KOPT-K1 (cell line): Measurements from ENCODE around the gene YPEL1.

ENCODE experiments used
- H3K27ac ChIP-seq: fragments of 200-600 bp; sonication (generic); 2 replicates; pipeline ENCODE4 v1.5.1; 2016; ENCODE audit warnings: antibody characterized with exemption, mild to moderate bottlenecking, low read depth, low read length; ENCODE audit not compliant: poor library complexity, severe bottlenecking
- H3K36me3 ChIP-seq: fragments of 200-600 bp; sonication (generic); 2 replicates; pipeline ENCODE4 v1.5.1; 2017; ENCODE audit warnings: antibody characterized with exemption, mild to moderate bottlenecking, low read length, moderate library complexity; ENCODE audit not compliant: insufficient read depth
- H3K9me3 ChIP-seq: fragments of 200-600 bp; sonication (generic); 2 replicates; pipeline ENCODE4 v1.5.1; 2017; ENCODE audit warnings: antibody characterized with exemption, low read length, mild to moderate bottlenecking; ENCODE audit not compliant: insufficient read depth, poor library complexity, severe bottlenecking

The YPEL1 gene, protein sequence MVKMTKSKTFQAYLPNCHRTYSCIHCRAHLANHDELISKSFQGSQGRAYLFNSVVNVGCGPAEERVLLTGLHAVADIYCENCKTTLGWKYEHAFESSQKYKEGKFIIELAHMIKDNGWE

DNA sequence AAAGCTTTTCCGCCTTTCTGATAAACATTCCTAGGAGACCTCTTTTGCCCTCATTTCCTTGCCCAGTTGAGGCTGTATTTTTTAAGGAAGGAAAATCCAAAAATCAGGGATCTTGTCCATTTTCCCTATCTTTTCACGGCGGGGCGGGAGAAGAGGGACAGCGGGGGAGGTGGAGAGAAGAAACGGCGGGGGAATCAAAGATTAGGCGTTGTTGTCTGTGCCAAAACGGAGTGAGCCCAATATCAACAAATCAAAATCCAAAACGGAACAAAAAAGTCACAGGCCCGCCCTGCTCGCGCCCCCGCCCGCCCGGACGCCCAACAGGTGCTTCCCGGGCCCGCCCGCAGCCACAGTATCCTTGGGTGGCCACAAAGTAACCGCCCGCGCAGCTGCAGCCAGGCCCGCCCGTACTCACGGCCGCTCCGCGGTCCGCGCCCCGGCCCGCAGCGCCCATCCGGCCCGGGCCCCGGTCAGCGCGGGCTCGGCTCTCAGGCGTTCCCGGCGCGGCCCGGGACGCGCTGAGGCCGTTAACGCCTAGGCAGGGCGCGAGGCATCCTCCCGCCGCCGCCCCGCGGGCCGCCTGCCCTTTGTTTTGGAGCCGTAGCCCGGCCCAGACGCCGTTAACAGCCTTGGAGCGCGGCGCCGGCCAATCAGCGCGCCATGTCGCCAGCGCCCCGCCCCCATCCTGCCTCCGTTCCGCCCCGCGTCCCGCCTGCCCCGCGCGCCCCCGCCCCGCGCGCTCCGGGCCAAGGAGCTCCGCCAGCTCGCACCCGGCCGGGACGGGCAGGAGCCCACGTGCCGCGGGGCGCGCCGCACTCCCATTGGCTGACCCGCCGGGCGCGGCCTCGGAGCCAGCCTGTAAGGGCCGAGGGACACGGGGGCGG is at the start of gene YPEL1:
YPEL1 (minus strand) TSS at position 595 of the 884 bp plus-strand sequence. CDS start 25,050 bp downstream, outside the sequence.
- Histone ChIP-seq H3K9me3 (no peaks in the 10 kb centered on the region), H3K27ac (peak within 1 kb of the TSS; percentile 76), H3K36me3 (no peaks in the 10 kb centered on the region)

DNA sequence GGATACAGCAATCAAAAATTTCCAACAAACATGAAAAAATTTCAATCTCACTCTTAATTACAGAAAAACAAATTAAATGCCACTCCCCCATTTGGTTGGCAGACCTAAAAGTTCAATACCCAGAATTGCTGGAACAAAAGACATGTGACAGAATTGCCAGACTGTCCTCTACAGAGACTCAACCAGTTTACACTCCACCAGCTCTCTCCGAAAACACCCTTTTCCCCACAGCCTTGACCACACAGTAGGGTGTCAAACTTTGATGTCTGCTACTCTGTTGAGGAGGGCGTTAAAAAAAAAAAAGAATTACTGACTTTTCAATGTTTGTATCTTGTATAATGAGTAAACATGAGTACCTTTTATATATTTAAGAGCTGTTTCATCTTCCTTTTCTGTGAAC is 44.7 kb upstream of the YPEL1 start:
- no peaks in the 10 kb centered on the region for H3K9me3 ChIP-seq

DNA sequence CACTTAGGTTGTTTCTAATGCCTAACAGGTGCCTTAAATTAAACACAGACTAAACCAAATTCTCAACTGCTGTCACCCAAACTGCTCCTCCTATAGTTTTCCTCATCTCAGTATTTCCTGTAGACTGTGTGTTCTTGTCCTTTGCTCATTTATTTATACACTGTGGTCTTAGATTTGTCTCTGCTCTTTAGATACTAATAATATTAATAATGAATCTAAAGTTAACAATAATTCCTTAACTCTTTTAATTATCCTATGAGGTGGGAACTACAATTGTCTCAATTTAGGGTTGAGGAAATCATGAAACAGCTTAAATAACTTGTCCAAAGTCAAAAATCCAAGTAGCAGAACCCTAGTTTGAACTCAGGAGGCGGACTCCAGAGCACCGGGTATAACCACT is 43.9 kb upstream of the YPEL1 start:
- no peaks in the 10 kb centered on the region for H3K9me3 ChIP-seq
- H3K36me3 ChIP-seq, result peaks cover 71% of the 10 kb centered on the region
- no peak overlapping the region for H3K27ac ChIP-seq

More for the DNA sequence above, 44.7 kb upstream of the YPEL1 start:
- Histone ChIP-seq H3K27ac (no peak overlapping the region), H3K36me3 (peaks cover 75% of the 10 kb centered on the region)

DNA sequence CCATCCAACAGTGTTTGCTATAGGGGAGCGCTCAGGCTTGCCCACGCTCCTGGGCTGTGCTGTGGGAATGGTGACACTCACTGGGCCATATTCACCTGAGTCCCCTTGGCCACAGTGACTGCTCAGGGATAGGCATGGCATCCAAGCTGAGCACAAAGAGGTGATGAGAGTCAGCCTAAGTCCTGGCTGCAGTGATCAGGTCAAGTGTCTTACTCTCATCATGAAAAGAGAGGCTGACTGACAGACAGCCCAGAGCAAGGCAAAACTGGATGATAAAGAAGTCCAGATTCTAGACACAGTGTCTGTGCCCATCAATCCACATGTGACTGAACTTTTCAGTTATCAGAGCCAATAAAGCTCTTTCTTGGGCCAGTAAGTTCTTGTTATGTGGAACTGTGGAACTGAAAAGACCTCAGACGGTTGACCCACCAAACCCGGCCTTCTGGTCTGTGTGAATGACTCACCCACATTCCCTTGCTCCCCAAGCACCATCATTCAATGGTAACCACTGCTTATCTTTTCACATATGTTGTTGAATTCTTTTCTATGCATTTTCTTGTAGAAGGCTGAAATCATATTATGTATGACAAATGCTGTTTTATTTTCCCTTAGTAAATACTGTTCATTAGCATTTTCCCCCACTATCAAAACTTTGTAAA is 43.2 kb upstream of the YPEL1 start:
- Histone ChIP-seq H3K9me3 (no peaks in the 10 kb centered on the region), H3K27ac (no peak overlapping the region), H3K36me3 (peaks cover 69% of the 10 kb centered on the region)

DNA sequence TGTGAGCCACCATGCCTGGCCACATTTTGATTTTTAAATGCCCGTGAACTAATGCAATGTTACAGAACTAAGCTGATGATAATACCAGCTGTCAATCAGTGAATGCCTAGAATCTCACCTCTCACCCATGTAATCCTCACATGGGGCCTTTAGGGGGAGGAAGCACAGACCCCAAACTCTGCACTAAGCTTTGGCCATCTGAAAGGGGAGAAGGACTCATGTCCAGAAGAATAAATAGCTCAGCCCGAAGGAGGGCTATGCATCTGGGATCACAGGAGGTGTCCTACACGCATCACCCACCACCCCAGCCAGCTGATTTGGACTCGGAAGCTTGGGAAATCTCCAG is 36.0 kb upstream of the YPEL1 start:
- peaks cover 76% of the 10 kb centered on the region for H3K36me3 ChIP-seq

DNA sequence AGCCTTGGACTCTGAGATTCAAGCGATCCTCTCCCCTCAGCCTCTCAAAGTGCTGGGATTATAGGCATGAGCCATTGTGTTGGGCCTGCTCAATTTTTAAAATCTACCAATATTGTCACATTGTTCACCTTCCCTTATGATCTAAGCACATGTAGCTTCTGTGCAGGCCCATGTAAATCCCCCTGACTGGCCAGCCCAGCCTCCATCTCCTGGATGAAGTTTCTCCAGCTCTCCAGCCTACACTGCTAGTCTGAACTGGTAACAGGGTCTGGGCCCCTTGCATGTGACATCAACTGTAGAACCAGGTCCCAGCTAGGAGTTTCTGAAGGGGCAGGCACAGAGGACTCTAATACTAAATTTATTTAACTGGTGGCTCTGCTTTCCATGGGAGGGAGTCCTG is 32.8 kb upstream of the YPEL1 start:
- H3K36me3 ChIP-seq, result peaks cover 93% of the 10 kb centered on the region

More for the DNA sequence above, 36.0 kb upstream of the YPEL1 start:
- no peaks in the 10 kb centered on the region for H3K9me3 ChIP-seq
- no peak overlapping the region for H3K27ac ChIP-seq

DNA sequence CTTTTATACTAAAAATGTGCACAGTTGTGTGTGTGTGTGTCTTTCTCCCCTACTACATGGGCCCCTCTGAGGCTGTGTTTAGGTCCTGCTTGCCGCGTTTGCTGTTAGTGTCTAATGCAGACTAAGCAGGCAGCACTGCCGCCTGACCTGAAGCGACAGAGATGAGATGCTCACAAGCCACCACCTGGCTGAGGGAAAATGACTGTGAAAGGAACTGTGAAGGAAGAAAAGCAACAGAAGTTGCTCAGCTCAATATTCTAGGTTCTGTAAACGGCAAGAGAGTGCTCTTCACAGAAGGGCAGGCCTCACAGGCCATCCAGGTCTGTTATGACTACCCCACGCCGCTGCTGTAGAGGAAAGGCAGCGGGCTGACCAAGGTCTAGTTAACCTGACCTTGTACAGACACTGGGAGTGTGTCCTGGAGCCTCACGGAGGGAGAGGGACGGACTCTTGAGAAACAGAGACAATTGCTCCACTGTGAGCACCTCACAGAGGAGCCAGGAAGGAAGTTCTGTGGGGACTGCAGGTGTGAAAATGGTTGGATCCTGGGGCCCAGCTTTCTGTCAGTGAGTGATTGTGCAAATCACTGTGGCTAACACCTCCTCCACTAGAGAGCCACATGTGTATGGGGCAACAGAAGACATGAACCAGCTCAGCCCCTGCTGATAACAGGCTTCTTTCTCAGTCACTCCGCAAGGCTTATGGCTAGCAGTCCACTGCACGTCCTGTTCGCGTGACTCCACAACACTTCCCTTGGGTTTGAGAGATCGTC is 31.3 kb upstream of the YPEL1 start:
- Histone ChIP-seq H3K27ac (peak overlapping the region; percentile 93), H3K36me3 (peaks cover 93% of the 10 kb centered on the region), H3K9me3 (no peaks in the 10 kb centered on the region)

More for the DNA sequence above, 32.8 kb upstream of the YPEL1 start:
- Histone ChIP-seq H3K27ac (peak overlapping the region; percentile 93), H3K9me3 (no peaks in the 10 kb centered on the region)

DNA sequence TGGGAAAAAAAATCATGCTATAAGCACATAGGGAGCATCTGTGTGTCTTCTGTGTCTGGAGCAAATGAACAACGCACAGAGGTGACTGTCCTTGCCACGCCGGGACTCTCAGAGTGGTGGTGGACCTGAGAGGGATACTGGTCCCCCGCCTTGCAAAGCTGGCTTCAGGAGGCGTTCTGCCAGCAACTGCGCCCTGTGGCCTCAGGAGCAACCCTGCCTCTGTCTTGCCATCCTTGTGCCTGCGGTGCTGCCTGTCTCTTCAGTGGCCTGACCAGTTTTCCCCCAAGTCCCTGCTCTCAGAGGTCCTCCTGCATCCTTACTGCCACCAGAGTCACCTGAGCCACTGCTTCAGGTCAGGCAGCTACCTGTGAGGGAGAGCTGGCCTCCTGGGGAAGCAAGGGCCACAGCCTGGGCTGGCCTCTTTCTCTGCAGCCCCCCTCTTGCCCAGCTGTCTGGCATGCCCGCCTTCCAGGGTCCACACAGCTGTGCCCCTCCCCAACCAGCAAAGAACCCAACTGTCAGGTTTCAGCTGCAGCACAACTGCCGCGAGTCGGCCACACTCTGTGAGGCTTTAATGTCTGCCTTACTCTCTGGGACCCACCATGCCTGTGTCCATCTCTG is 30.4 kb upstream of the YPEL1 start:
- Histone ChIP-seq H3K9me3 (no peaks in the 10 kb centered on the region), H3K27ac (peak overlapping the region; percentile 93), H3K36me3 (peaks cover 93% of the 10 kb centered on the region)

DNA sequence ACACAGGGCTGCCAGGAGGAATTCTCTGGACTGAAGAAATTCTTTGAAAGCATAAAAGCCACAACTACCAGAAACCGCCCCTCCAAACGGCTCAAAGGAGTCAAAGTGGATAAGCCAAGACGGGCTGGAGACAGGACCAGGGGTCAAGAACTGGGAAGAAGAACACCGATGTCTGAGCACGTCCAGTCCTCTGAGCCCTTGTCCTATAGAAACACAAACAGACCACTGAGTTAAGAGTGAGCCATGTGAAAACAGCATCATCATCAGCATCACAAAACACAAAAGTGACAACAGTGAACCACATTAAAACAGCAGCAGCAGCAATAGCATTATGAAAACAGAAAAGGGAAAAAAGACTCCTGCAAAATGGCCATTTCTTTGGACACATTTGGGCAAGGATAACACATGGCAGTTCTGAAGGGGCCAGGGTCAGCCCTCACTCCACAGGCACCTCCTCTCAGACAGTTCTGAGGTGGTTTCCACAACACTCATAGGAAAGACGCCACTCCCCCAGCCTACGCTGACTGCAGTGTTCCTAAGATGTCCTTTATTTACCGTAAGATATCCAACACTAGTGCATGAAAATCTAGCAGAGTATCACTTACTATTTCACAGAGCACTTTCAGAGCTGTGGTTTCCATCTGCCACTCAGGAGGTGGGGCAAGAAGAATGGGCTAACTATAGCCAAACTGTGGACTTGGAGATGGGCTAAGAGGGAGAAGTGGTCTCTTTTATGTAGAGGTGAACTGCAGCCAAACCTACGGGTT is 28.6 kb upstream of the YPEL1 start:
- no peaks in the 10 kb centered on the region for H3K9me3 ChIP-seq
- H3K27ac ChIP-seq, result peak overlapping the region; percentile 93
- peaks cover 91% of the 10 kb centered on the region for H3K36me3 ChIP-seq

DNA sequence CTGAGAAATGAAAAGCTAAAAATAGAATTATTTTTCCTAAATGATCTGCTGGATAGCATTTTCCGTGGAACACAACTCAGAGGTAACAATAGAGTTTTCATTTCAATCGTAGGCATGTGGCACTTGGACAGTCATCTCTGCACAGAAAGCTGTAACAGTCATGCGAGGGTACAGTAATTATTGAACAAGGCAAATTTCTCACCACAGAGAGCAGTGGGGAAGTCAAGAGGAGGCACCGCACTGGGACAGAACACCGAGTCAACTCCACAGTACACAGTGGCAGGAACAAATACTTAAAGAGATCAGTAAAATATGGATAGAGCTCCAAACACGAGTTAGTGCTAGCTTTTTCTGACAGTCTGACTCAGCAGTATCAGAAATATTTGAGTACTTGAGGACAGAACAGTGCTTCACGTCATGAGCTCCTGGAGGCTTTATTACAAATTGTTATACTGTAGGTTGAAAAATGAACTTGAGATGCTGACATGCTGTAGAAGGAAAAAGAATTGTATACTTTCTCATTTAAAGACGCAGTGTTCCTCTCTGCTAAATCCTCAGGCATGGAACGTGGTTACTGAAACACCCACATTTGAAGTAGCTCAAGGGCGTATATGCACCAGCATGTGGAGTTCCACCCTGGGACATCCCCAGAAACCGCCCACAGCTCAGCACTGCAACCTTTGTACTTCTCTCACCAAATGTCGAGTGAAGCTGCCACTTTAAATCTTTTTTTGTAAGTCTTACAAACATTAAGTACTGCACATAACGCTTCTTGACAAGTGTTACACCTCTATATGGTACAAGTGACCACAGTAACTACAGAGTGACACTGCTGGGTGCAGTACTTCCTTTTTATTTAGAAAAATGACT is 27.4 kb upstream of the YPEL1 start:
- peaks cover 91% of the 10 kb centered on the region for H3K36me3 ChIP-seq
- H3K9me3 ChIP-seq, result no peaks in the 10 kb centered on the region
- peak overlapping the region; percentile 93 for H3K27ac ChIP-seq

DNA sequence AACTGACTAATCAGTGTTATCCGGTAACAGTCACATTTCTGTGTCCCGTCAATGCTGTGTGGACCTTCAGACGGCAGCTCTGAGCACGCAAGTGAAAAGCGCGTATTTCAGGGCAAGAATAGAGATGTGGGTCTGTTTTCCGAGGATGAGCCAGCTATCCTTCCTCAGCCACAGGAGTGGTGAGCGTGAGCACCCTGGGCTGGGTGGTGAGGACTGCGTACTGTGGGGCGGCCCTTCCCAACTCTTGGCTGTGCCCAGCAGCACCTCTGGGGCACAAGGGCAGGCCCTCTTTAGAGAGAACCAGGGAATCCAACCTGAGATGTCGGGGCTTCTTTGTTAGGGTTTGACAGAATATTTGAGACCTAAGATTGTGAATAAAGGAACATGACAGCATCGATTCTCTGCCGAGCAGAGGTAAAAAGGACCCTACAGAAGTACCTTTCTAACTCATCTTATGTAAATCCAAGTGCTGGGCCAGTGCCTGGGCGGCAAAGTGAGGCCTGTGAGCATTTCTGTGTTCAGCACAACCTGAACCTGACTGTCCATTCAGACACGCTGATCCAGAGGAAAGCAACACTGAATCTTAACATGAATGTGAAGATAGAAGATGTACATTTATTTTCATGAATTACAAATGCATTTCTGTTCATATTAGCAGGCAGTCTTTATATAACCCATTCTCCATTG is 26.5 kb upstream of the YPEL1 start:
- peaks cover 91% of the 10 kb centered on the region for H3K36me3 ChIP-seq
- no peak overlapping the region for H3K27ac ChIP-seq
- H3K9me3 ChIP-seq, result no peaks in the 10 kb centered on the region

DNA sequence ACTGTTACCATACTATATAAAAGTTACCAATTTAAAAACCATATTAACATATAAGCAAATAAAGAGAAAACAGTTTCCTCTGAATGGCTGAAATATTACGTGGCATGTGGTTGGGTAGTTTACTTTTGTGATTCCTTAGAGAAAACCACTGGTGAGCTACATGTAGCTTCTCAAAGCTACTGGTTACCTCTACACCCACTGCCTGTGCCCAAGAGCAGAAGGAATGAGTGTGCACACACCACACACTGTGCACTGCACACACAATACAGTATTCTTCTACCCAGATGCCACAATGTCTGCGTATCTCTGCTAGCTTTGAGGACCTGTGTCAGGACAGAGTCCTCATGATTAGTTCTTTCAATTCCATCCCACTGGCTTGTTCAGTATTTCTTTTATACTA is 25.5 kb upstream of the YPEL1 start:
- no peaks in the 10 kb centered on the region for H3K9me3 ChIP-seq
- H3K27ac ChIP-seq, result no peak overlapping the region
- peaks cover 87% of the 10 kb centered on the region for H3K36me3 ChIP-seq

DNA sequence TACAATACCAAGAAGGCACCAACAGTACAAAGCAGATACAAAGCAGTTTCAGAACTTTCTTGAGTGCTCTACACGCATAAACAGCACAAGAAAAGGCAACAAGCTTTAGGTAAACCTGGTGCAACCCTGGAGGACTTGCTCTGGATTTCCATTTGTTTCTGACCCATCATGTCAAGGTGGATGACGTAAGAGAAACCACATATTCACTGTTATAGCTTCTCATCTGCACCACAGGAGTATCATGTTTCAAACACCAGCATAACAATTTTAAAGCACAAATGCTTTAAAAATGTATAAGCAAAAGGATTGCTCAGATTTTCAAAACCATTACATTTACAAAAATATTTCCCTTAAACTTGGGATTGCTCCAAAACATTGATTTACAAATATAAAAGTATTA is 25.0 kb upstream of the YPEL1 start:
- peaks cover 83% of the 10 kb centered on the region for H3K36me3 ChIP-seq
- no peak overlapping the region for H3K27ac ChIP-seq
- H3K9me3 ChIP-seq, result no peaks in the 10 kb centered on the region
